Activated T-cell treated with anti-CD3 and anti-CD28 coated beads for 24 hours (primary cell): Measurements from ENCODE around the gene PTPRN.
"Not testable (repeated sequence)": the region's sequence is repeated elsewhere in the genome, so short reads cannot be mapped to it uniquely, and the experiment has no call there.

Source experiments
- DNase-seq: peaks from one replicate; pipeline ENCODE4 v3.0.0-alpha.2; 2020; ENCODE audit warnings: low read depth

Gene PTPRN

DNA sequence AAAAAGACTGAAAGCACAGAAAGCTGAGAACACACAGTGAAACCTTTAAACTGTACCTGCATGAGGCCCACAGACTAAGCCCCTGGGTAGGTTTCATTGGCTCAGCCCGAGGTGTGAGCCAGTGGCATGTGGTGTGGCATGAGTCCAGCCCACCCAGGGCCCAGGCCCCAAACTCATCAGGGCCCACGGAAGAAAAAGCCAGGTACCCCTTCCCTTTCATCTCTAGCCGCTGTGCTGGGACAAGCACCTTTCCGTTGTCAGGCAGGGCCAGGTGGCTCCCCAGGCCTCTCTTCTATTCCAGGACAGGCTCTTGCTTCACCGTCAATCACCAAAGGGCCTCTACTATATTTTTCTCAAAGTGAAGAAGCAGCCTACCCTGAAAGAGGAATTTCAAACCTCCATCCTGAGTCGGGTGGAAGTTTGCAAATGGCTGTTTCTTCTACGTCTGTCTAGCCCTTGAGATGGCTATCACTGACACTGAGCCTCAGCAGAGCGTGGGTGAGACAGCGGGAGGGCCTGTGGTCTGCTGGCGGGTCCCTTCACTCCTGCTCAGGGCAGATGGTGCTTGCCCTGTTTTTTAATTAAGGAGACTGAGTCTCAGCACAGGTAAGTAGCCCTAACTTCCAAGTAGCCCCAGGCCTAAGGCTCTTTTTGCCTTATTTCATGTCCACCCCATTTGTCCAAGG, 21.5 kb downstream of the PTPRN start:
- DNase-seq: no peak

DNA sequence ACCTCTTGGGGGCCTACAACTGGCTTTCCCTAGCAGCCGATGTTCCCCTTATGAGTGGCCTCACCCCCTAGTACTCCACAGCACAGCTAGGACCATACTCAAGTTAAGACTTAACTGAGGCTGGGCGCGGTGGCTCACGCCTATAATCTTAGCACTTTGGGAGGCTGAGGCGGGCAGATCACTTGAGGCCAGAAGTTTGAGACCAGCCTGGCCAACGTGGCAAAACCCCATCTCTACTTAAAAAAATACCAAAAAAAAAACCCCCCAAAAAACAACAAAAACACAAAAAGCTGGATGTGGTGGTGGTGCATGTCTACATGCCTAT, 22.1 kb downstream of the PTPRN start:
- not testable (repeated sequence) for DNase-seq

DNA sequence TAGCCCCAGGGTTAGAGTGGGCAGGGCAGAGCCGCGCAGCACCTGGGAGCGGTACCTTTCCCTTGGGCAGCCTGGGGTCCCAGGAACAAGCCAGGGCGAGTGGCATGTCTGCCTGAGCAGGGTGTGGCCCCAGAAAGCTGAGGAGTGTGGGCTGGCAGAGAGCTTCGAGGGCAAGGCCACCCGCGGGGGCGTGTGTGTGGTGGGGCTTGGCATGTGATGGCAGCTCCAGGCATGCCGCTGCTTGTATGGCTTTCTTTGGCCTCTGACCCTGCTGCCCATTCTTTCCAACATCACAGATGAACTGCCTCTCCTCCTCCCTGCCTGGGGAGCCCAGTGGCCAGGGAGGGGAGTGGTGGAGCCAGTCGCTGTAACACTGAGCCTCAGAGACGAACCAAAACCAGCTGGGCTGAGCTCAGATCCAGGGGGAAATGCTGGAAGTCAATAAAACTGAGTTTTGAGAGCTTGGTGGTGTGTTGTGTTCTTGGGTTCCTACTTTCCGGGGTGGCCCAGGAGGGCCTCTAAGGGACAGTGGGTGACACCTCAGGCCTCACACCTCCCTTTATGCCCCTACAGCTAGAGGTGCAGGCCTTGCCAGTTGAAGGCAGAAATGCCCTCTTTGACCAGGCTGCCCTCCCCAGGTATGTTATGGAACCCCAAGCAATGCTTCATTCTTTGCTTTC, 22.6 kb downstream of the PTPRN start:
- DNase-seq: no peak

DNA sequence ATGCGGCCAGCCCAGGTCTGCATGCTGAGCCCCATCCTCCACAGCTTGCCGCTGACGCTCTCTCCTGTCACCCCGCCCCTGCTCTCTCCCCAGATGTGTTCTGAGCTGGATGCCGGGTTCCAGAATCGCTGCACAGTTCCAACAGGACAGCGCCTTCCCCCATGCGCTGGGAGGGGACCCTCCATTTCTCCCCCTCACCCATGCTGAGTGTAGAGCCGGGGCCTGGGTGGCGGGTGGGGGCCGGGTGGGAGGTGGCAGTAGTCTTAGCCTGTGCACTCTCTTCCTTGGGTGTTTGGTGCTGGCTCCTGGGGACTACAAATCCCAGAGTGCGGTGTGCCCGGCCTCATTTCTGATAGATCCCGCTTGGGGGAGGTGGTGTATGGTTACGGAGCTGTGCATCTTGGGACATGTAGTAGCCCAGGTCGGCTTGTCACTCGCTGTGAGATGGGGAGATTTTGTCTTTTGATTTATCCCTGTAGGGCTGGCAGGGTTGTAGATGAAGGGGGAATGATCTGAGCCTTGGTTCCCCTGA, 23.2 kb downstream of the PTPRN start:
- no peak for DNase-seq

GRCh38 chr2:219285373-219285735, 23.8 kb downstream of the PTPRN start:
- no peak for DNase-seq

GRCh38 chr2:219284501-219285372, 24.5 kb downstream of the PTPRN start:
- no peak for DNase-seq

DNA sequence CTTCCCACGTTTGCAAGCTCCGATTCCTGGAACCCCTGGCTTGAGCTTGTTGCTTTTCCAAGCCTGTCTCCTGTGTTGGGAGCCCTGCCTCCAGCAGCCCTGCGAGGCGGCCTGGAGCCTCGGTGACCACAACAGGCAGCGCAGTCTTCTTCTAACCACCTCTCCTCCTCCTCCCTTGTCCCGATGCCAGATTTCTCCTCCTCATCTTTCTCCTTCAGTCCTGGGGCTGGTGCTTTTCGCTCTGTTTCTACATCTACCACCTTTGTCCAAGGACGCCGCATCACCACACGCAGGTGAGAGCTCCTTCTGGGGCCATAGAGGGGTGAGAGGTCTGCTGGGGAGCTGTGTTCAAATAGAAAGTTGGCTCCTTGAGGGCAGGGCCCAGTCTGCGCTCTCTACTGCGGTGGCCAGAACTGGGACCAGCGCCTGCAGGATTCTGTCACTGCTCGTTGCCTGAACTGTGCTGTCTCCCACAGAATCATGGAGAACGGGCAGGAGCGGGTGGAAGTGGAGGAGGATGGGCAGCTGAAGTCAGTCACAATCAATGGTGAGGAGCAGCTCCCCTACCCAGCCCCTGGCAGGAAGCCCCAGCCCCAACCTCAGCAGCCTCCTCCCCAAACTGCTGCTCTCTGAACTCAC, 26.1 kb downstream of the PTPRN start:
- DNase-seq: no peak

DNA sequence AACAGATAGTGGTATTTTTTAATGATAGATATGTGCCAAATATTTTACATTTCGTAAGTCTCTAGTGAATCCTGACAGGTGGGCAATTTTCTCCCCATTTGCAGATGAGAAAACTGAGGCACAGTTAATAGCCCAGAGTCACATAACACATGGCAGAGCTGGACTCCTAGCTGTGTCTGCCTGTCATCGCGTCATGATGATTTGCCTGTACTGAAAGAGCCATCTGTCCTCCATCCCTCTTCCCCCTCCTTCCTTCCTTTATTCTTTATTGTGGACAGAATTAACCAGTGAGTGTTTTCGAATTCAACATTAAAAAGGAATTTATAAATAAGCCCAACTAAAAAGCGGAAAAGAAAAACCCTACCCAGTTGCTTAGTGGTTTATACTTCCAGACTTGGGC, 26.8 kb downstream of the PTPRN start:
- no peak for DNase-seq

GRCh38 chr2:219281588-219281987, 27.6 kb downstream of the PTPRN start:
- DNase-seq: no peak

DNA sequence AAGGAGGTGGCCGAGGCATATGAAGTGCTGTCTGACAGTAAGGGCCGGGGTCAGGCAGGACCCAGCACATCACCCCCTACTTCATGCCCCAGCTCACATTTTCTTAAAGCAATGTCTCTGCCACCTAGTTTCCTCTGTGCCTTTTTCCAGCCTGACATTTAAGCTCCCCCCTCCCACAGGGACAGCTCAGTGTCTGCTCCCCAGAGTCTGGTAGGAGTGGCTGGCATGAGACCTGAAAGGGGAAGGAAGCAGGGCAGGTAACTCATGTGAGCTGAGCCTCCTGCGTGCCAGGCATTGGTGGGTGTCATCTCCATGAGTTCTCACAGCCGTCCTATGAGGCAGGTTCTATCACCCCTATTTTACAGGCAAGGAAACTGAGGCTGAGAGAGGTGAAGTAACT, 28.6 kb downstream of the PTPRN start:
- no peak for DNase-seq

DNA sequence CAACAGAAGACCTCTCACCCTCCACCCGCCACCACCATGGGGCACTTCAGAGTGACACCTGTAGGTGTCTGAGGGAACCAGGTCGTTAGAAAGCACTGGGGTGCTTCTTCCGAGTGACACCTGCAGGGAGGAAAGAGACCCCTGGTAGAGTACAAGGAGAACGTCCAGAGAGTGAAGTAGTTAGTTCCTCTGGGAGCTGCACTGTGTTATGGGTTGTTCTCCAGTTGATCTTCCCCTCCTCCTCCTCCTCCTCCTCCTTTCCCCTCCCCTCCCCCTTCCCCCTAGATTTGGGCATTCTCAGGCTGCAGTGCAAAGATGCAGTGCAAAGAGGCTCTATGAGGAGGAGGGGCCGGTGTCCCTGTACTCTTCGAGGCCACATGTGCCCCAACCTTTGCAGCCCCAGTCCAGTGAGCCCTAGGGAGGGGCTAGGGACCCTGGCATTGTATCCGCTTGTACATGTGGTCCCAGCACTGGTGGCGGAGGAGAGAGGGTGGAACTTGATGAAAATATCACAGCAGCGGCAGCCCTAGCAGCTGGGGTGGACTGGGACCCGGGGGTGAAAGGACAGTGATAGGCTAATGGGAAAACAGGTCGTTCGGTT, 29.2 kb downstream of the PTPRN start:
- no peak for DNase-seq

GRCh38 chr2:219279151-219279915, 29.9 kb downstream of the PTPRN start, which contains the start of gene DNAJB2:
TSS of gene DNAJB2 (plus strand) at chr2:219279366. CDS start at chr2:219279834, 468 bp downstream.
- DNase-seq: peak; percentile 99

- no peak for DNase-seq
These were observed 30.5 kb downstream of the PTPRN start for GRCh38 chr2:219278655-219279150.

DNA sequence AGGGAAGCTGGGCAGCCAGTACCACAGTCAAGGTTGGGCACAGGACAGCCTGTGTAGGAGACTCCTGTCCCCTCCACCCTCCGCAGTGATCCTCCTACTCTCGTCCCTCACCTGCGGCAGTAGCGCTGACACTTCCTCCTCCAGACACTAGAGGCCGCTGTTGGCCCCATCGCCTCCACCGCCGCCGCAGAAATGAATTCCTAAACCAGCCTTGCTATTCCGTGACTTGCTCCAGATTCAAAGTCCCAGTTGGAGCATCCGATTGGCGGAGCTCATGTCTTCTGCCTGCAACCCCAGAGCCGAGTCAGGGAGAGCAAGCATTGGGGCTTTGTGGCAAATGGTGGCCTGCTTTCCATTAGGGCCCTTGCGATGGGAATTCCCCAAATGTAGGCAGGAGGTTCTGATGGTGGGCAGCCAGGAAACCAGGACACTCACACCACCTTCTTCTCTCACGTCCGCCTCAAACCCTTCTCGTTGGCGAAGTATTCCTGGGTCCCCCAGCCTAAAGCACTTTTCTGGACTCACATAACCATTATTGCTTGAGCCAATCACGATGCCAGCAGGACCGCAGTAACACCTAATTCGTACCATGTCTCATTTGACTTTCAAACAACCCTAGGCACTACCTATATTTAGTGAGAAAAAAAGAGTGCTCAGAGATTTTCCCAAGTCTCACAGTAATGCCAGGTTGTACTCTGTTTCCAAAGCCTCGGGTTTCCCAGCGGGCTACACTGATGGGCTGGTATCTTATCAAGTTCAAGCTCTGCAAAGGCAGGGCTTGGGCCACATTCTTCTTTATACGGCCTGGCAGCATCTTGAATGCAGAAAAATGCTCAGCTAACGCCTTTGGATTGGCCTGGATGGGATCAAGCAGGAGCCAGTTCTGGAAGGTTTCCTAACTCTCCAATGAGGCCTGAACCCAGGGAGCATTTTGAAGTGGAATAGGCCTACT, 31.2 kb downstream of the PTPRN start:
- DNase-seq: peak; percentile 70

GRCh38 chr2:219274361-219274921, 34.8 kb downstream of the PTPRN start:
- DNase-seq: no peak

DNA sequence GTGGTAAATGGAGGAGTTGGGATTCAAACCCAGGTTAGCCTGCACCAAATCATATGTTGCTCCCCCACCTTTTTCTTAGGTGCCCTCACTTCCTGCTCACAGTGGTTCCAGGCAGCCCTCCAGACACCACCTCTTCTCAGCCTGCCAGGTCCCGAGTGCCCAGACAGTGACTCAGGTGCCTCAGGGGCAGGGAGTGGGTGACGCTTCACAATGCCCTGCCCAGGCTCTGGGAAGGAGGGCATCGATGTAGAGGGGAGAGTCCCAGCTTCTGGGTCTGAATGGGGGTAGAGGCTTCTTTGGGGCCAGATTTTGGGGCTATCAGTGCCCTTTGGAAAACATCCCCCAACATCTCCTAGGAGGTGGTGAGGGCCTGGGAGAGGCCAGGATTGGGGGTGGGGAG, 35.3 kb downstream of the PTPRN start:
- DNase-seq: no peak

DNA sequence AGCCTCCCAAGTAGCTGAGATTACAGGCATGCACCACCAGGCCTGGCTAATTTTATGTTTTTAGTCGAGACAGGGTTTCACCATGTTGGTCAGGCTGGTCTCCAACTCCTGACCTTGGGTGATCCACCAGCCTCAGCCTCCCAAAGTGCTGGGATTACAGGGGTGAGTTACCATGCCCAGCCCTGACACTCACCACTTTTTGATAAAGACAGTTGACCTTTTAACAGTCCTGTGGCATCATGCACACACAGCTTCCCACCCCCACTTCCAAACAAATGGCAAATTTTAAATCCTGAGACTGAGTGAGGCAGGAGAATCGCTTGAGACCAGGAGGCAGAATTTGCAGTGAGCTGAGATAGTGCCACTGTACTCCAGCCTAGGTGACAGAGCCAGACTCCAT, 36.2 kb downstream of the PTPRN start:
- no peak for DNase-seq

GRCh38 chr2:219272356-219272755, 36.8 kb downstream of the PTPRN start:
- DNase-seq: no peak

DNA sequence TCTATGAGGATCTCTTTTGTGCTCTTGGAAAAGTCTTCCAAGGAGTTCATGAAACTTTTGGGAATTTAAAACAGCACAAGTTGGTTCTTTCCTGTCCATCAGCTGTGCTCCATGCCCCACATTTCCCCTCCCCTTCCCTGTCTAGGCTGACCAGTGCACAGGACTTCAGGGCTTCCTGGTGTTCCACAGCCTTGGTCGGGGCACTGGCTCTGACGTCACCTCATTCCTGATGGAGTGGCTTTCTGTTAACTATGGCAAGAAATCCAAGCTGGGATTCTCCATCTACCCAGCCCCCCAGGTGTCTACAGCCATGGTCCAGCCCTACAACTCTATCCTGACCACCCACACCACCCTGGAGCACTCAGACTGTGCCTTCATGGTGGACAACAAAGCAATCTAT, 38.2 kb downstream of the PTPRN start:
- no peak for DNase-seq

- DNase-seq: no peak
These were observed 39.2 kb downstream of the PTPRN start for GRCh38 chr2:219270055-219270372.
